Fibroblast of villous mesenchyme (primary cell): ENCODE measurements around the gene DESI2. TPM values are rescaled to one million over a fixed set of nuclear protein-coding genes. Genes with fewer than 3 reads are reported as not detected.

ENCODE experiments used
- DNase-seq: peaks from one replicate; pipeline ENCODE4 v3.0.0-alpha.2; 2010; ENCODE audit warnings: low read depth
- H3K4me3 ChIP-seq: 2 replicates; pipeline ENCODE4 v1.5.1; 2011; ENCODE audit warnings: low read depth, mild to moderate bottlenecking, low read length
- total RNA-seq: library from RNA; depleted of rRNA; stranded (reverse); fragments of >200 nt; gene quantifications from 2 replicates; pipeline ENCODE4 v1.2.3, GENCODE V29; 2012
- TF ChIP-seq, protein P1 (sequence below): IDR thresholded peaks from 2 replicates; pipeline ENCODE4 v1.5.1; 2012; ENCODE audit warnings: low read depth, mild to moderate bottlenecking, low read length; ENCODE audit not compliant: insufficient read depth

DESI2 gene
- total RNA-seq, 1 donor = 78.2 TPM

DNA sequence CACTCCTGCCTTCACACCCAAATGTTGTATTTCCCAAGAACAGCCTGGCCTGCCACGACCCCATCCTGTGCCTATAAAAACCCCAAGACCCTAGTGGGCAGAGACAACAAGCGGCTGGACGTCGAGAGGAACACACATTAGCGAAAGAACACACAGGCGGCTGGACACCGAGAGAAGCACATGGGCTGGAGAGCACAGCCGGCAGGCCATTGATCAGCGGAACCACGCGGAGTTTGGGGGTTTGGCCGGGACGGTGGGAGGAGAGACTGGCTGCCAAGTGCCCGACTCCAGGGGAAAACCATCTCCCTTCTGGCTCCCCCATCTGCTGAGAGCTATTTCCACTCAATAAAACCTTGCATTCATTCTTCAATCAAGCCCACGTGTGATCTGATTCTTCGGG is 10.4 kb upstream of the DESI2 start:
- no peak for DNase-seq
- H3K4me3 ChIP-seq = no peak overlapping the region
- TF ChIP-seq, protein P1, sequence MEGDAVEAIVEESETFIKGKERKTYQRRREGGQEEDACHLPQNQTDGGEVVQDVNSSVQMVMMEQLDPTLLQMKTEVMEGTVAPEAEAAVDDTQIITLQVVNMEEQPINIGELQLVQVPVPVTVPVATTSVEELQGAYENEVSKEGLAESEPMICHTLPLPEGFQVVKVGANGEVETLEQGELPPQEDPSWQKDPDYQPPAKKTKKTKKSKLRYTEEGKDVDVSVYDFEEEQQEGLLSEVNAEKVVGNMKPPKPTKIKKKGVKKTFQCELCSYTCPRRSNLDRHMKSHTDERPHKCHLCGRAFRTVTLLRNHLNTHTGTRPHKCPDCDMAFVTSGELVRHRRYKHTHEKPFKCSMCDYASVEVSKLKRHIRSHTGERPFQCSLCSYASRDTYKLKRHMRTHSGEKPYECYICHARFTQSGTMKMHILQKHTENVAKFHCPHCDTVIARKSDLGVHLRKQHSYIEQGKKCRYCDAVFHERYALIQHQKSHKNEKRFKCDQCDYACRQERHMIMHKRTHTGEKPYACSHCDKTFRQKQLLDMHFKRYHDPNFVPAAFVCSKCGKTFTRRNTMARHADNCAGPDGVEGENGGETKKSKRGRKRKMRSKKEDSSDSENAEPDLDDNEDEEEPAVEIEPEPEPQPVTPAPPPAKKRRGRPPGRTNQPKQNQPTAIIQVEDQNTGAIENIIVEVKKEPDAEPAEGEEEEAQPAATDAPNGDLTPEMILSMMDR = no peak

DNA sequence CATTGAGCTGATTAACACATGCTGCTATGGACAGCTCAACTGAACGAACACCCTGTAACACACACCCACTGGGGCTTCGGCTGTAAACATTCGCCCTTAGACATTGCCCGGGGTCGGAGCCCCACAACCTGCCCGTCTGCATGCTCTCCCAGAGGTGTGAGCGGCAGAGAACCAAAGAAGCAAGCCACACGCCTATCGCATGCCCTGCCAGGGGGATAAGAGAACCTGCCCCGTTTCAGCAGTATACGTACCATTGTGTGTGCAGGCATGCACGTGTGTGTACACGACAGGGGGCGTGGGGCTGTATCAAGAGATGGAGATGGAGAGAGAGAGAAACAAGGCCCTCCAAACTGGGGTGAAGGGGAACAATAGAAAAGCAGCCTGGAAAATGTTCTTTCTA is 9.9 kb upstream of the DESI2 start:
- no peak overlapping the region for H3K4me3 ChIP-seq
- DNase-seq = no peak
- TF ChIP-seq, protein P1 = no peak

DNA sequence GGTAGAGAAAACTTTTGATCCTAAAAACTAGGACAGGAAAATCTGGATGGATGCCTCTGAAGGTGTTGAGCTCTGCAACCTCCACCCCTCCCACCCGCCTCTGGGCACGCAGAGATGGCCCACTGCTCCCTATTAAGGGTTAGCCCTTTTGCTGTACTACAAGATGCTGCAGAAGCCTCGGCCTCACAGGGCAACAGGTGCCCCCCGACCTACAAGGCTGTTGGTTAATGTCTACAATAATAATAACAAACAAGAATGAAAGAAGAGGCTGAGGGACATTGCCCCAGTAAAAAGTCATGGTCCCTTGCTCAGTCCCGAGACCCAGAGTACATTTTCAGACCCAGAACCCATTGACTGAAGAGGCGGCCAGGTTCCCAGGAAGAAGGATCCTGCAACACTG is 7.5 kb upstream of the DESI2 start:
- DNase-seq = no peak
- TF ChIP-seq, protein P1 = no peak
- H3K4me3 ChIP-seq = no peak overlapping the region

DNA sequence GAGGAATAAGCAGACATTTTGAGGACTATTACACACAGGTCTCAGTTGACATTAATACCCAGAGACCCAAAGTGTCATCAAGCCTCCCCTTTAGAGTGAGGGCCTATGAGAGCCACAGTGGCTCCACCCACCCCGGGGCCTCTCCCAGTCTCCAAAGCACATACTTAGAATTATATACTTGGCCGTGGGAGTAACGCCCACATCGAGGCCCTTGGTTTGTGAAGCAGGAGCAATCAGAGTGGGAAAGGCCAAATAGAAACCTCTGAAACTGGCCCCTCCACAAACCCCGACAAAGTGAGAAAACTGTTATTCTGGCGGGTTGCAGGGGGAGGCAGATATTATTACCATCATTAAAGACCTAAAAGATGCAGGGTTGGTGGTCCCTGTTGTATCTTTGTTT is 7.0 kb upstream of the DESI2 start:
- no peak for DNase-seq
- H3K4me3 ChIP-seq = no peak overlapping the region
- TF ChIP-seq, protein P1 = no peak

DNA sequence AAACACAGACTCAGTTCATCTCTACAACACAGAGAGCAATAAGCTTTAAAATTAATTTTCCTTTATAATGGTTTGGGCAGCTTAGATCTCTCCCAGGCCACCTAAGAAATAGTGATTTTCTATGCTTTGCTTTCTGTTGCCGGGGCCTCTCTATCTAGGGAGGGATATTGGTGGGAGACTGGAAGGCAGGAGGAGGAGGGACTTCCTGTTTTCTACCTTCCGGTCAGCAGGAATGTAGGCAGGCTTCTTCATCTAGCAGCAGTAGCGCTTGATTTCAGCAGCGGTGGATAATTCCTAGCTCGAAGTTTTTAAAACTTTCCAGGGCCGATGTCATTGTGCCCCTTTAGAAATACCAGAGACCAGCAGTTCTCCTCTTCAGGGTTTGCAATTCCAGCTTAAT is 5.1 kb upstream of the DESI2 start:
- no peak overlapping the region for H3K4me3 ChIP-seq
- TF ChIP-seq, protein P1 = no peak
- DNase-seq = no peak

DNA sequence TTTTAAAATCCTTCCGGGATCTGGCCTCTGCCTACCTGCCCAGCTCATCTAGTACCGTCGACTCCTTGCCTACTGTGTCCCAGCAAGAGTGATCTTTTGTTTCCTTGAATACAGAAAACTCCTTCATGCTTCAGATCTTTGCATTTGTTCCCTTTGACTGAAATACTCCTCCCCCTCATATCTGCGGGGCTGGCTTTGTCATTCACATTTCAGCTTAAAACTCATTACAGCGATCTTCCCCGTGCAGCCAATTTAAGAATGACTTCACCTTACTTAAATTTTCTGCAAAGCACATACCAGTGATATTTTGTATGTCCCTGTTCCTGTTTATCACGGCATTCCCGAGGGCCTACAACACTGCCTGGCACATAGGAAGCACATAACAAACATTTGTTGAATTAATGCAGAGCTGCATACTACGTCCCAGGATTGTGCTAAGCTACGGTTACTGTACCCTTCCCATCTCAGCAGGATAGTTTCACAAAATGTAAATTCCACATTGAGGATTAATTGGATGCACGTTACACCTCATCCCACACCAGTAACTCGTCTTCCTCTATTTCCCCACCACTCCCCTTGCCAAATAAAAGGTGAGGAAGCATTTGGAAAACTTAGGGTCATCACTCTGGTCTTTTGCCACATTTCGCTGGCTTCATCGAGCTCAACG is 837 bp upstream of the DESI2 start:
- peak overlapping the region; percentile 69 for H3K4me3 ChIP-seq
- TF ChIP-seq, protein P1 = no peak
- DNase-seq = no peak
